Heart left ventricle (tissue), 13 donors: Measurements from ENCODE around the gene PARP3.

ENCODE experiments used
- POLR2A ChIP-seq, 2 donors: fragments of 450-650 bp; IDR thresholded peaks; one replicate each; pipeline ENCODE4 v1.6.1; 2017; ENCODE audit warnings: antibody characterized with exemption in 2 of 2, mild to moderate bottlenecking in 2 of 2, moderate library complexity in 2 of 2
- TF ChIP-seq, protein P1 (sequence below), 12 donors: fragments of 200-600 bp; sonication (generic) in 4 of 12; IDR thresholded peaks; one replicate each; pipeline versions ENCODE4 v1.5.0 to v1.8.0; 2018 to 2022; ENCODE audit warnings: antibody characterized with exemption in 12 of 12, mild to moderate bottlenecking in 5 of 12
- donor health status: ischemic (EF 13 %, LVEDD 7.1; RV severe dilation, severe dysfunction).
- donor health status: DM: no; HTN: yes; CAD: no.
- donor health status: DM: no; HTN: no; CAD: no.
- donor health status: ischemic (EF 25% LVEDD 6.9; RV normal size, moderate dysfunction).
- donor health status: ischemic (EF 25% LVEDD 5.7; RV mildly dilated, moderate dysfunction).
- donor health status: ischemic (EF 35%, LVEDD 5.7; RV mildly dilated, moderate dysfunction).
- donor health status: nonischemic (EF 11% LVEDD 7.7; RV severe dilation, severe dysfunction).
- donor health status: DM: yes; HTN: yes; CAD: no.
- donor health status: PGD.
- donor health status: ischemic (EF 29% LVEDD 5.4; RV normal size, mild dysfunction).
- donor health status: nonischemic (EF 23%, LVEDD 6.1; RV moderate dilation, normal function).

DNA sequence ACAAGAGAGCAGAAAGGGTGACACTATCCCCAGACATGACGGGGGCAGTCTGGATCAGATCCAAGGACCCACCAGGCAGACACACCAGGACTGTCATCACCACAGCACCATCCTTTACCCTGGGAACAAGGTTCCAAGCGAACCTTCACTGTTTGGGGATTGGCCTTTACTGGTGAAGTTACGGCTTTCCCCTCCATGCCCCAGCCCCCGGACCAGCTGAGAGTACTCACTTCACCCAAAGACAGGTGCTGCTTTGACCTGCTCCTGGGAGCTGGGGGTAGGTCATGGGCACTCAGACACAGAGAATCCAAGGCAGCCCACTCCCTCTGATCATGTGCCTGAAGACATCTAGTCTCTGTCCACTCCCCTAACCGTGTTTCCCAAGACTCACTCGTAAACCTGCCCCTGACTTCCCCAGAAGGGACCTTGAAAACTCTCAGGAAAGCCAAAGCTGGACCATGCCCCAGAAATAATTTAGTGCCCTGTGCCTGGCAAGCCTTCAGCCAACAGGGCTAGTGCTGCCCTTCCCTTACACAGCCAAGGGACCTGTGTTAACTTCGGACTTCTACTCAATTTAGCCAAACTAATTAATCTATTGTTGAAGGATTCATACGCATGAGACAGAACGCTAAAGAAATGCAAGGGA, 3.3 kb upstream of the PARP3 start:
- TF ChIP-seq POLR2A (IDR thresholded peaks at IDR 0.05): no peak
- TF ChIP-seq, protein P1, sequence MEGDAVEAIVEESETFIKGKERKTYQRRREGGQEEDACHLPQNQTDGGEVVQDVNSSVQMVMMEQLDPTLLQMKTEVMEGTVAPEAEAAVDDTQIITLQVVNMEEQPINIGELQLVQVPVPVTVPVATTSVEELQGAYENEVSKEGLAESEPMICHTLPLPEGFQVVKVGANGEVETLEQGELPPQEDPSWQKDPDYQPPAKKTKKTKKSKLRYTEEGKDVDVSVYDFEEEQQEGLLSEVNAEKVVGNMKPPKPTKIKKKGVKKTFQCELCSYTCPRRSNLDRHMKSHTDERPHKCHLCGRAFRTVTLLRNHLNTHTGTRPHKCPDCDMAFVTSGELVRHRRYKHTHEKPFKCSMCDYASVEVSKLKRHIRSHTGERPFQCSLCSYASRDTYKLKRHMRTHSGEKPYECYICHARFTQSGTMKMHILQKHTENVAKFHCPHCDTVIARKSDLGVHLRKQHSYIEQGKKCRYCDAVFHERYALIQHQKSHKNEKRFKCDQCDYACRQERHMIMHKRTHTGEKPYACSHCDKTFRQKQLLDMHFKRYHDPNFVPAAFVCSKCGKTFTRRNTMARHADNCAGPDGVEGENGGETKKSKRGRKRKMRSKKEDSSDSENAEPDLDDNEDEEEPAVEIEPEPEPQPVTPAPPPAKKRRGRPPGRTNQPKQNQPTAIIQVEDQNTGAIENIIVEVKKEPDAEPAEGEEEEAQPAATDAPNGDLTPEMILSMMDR (IDR thresholded peaks at IDR 0.05): no peak
